ENCODE results near the gene ZNF609.

Gene ZNF609

DNA sequence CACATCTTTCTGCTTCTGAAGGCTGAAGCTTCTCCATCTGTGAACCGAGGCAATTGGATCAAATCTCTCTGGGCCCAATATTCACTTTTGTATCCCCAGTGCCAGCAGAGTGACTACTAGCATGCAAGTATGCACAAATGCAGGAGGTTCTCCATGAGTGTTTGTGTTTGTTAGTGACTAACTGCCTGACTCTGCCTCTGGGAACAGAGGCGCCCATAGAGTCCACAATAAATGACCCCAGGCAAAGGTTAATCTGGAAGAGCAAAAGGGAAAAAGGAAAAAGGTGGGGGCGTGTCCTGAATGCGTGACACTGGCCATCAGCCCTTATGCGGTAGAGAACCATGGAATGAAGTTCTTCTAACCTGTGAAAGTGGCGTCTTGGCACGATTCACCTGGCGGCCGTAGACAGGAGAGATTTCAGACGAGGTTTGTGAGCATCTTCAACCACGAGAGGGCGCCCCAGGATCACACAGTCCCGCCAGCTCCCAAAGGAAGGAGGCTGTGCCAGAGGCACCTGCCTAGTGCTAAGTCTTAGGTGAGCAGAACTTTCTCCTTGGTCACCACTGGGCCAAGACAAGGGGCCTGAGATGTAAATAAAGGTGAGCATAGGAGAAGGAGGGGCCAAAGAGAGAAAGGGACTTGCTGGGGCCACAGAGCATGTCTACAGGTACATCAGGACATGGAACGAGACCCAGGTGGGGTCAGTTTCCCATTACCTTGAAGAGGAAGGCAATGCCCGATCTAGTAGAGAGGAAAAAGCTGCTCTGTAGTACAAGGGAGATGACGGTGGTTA lies 270.8 kb downstream of the ZNF609 start:
- peak; percentile 85 for ATAC-seq
- TF ChIP-seq ZFP30 (CRISPR knock-in tag; IDR thresholded peaks at IDR 0.05): no peak
- TF ChIP-seq, protein P1, sequence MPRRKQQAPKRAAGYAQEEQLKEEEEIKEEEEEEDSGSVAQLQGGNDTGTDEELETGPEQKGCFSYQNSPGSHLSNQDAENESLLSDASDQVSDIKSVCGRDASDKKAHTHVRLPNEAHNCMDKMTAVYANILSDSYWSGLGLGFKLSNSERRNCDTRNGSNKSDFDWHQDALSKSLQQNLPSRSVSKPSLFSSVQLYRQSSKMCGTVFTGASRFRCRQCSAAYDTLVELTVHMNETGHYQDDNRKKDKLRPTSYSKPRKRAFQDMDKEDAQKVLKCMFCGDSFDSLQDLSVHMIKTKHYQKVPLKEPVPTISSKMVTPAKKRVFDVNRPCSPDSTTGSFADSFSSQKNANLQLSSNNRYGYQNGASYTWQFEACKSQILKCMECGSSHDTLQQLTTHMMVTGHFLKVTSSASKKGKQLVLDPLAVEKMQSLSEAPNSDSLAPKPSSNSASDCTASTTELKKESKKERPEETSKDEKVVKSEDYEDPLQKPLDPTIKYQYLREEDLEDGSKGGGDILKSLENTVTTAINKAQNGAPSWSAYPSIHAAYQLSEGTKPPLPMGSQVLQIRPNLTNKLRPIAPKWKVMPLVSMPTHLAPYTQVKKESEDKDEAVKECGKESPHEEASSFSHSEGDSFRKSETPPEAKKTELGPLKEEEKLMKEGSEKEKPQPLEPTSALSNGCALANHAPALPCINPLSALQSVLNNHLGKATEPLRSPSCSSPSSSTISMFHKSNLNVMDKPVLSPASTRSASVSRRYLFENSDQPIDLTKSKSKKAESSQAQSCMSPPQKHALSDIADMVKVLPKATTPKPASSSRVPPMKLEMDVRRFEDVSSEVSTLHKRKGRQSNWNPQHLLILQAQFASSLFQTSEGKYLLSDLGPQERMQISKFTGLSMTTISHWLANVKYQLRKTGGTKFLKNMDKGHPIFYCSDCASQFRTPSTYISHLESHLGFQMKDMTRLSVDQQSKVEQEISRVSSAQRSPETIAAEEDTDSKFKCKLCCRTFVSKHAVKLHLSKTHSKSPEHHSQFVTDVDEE (CRISPR knock-in tag; IDR thresholded peaks at IDR 0.05): no peak
- TF ChIP-seq ESRRG (CRISPR knock-in tag; IDR thresholded peaks at IDR 0.05): no peak
- TF ChIP-seq, protein P2, sequence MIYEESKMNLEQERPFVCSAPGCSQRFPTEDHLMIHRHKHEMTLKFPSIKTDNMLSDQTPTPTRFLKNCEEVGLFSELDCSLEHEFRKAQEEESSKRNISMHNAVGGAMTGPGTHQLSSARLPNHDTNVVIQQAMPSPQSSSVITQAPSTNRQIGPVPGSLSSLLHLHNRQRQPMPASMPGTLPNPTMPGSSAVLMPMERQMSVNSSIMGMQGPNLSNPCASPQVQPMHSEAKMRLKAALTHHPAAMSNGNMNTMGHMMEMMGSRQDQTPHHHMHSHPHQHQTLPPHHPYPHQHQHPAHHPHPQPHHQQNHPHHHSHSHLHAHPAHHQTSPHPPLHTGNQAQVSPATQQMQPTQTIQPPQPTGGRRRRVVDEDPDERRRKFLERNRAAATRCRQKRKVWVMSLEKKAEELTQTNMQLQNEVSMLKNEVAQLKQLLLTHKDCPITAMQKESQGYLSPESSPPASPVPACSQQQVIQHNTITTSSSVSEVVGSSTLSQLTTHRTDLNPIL (CRISPR knock-in tag; IDR thresholded peaks at IDR 0.05; ENCODE audit: low read depth): no peak
- TF ChIP-seq ZFP3 (CRISPR knock-in tag; IDR thresholded peaks at IDR 0.05): no peak
- TF ChIP-seq TOX (CRISPR knock-in tag; IDR thresholded peaks at IDR 0.05; ENCODE audit: borderline replicate concordance): no peak

DNA sequence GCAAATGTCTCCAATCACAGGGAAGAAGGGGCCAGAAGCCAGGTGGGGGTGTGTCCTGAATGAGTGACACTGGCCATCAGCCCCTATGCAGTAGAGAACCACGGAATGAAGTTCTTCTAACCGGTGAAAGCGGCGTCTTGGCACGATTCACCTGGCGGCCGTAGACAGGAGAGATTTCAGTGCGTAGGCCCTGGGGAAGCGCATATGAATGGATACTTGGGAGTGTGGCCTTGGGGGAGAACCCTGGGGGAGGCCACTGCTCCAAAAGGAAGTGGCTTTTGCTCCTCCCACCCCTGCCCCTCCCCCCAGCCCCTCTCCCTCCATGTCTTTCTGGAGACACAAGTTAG lies 271.4 kb downstream of the ZNF609 start:
- ATAC-seq: no peak
- TF ChIP-seq OSR1 (CRISPR knock-in tag; IDR thresholded peaks at IDR 0.05) (no peak), TCF4 (CRISPR knock-in tag; IDR thresholded peaks at IDR 0.05; ENCODE audit: borderline replicate concordance) (no peak), CSDC2 (CRISPR knock-in tag; IDR thresholded peaks at IDR 0.05) (no peak), SNAI2 (CRISPR knock-in tag; IDR thresholded peaks at IDR 0.05) (no peak), GLIS3 (CRISPR knock-in tag; IDR thresholded peaks at IDR 0.05) (no peak), PPARA (CRISPR knock-in tag; IDR thresholded peaks at IDR 0.05; ENCODE audit: borderline replicate concordance) (no peak), ZNF70 (CRISPR knock-in tag; IDR thresholded peaks at IDR 0.05) (no peak), TOX (CRISPR knock-in tag; IDR thresholded peaks at IDR 0.05; ENCODE audit: borderline replicate concordance) (no peak), ESRRG (CRISPR knock-in tag; IDR thresholded peaks at IDR 0.05) (no peak), ZC3H10 (CRISPR knock-in tag; IDR thresholded peaks at IDR 0.05) (no peak), ZFP3 (CRISPR knock-in tag; IDR thresholded peaks at IDR 0.05) (no peak), ARNTL (CRISPR knock-in tag; IDR thresholded peaks at IDR 0.05; ENCODE audit: borderline replicate concordance, low read depth) (no peak), ISL1 (CRISPR knock-in tag; IDR thresholded peaks at IDR 0.05) (no peak)
- TF ChIP-seq, protein P1 (CRISPR knock-in tag; IDR thresholded peaks at IDR 0.05): no peak
- TF ChIP-seq, protein P3, sequence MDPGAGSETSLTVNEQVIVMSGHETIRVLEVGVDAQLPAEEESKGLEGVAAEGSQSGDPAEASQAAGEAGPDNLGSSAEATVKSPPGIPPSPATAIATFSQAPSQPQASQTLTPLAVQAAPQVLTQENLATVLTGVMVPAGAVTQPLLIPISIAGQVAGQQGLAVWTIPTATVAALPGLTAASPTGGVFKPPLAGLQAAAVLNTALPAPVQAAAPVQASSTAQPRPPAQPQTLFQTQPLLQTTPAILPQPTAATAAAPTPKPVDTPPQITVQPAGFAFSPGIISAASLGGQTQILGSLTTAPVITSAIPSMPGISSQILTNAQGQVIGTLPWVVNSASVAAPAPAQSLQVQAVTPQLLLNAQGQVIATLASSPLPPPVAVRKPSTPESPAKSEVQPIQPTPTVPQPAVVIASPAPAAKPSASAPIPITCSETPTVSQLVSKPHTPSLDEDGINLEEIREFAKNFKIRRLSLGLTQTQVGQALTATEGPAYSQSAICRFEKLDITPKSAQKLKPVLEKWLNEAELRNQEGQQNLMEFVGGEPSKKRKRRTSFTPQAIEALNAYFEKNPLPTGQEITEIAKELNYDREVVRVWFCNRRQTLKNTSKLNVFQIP (CRISPR knock-in tag; IDR thresholded peaks at IDR 0.05; ENCODE audit: borderline replicate concordance, low read depth): no peak
- TF ChIP-seq, protein P4, sequence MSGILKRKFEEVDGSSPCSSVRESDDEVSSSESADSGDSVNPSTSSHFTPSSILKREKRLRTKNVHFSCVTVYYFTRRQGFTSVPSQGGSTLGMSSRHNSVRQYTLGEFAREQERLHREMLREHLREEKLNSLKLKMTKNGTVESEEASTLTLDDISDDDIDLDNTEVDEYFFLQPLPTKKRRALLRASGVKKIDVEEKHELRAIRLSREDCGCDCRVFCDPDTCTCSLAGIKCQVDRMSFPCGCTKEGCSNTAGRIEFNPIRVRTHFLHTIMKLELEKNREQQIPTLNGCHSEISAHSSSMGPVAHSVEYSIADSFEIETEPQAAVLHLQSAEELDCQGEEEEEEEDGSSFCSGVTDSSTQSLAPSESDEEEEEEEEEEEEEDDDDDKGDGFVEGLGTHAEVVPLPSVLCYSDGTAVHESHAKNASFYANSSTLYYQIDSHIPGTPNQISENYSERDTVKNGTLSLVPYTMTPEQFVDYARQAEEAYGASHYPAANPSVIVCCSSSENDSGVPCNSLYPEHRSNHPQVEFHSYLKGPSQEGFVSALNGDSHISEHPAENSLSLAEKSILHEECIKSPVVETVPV (CRISPR knock-in tag; IDR thresholded peaks at IDR 0.05): no peak

DNA sequence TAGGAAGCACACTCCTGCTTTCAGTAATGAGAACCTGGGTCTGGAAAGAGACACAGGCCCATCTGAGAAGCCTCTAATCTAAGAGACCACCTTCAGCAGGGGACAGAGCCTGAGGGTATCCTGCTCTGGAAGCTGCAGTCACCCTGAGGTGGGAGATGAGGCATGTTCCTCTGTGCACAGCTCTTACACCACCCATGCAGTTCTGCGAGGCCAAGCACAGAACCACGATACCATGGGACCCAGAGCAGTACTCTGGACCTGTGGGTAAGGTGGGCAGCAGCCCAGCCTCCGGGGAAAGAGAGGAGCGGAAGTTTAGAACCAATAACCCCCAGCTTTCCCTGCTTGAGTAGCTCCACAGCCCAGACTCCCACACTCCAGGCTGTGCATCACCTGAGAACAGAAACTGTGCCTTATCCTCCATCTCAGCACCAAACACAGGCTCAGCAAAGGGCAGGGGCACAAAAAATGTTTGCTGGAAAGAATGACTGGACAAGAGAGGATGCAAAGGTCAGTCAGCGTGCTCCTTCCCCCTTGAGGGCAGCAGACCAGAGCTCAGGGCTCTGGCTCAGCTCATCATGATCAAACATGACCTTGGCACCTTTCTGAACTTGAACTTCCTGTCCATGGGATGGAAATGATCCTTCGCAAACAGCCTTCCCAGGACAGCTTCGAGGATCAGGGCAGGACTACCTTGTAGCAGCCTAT lies 271.9 kb downstream of the ZNF609 start:
- no peak for ATAC-seq
- TF ChIP-seq CSDC2 (CRISPR knock-in tag; IDR thresholded peaks at IDR 0.05): no peak
- TF ChIP-seq, protein P2 (CRISPR knock-in tag; IDR thresholded peaks at IDR 0.05; ENCODE audit: low read depth): no peak

Data from SK-N-SH treated with all-trans-retinoic acid at 6 μM for 48 hours (cell line).